PFSK-1 (cell line): ENCODE measurements around the gene BICD1.

Experiments
- POLR2AphosphoS5 ChIP-seq: IDR thresholded peaks from 2 replicates; pipeline ENCODE4 v1.6.1; 2012; ENCODE audit warnings: low read depth, mild to moderate bottlenecking, control low read depth, low read length, moderate library complexity
- REST ChIP-seq, 2 experiments: IDR thresholded peaks; 2 replicates each; pipeline versions ENCODE4 v1.6.1 to v1.8.0; 2011 to 2012; ENCODE audit warnings: low read depth in 2 of 2, low read length in 2 of 2, control low read depth in 1 of 2, inconsistent platforms in 1 of 2, mild to moderate bottlenecking in 1 of 2, moderate library complexity in 1 of 2; ENCODE audit not compliant: insufficient read depth in 1 of 2

GRCh38 chr12:32353540-32353939, 246.9 kb downstream of the BICD1 start:
- no peak for TF ChIP-seq POLR2AphosphoS5
- TF ChIP-seq REST (IDR thresholded peaks at IDR 0.05; ENCODE audit: insufficient read depth in 1 of 2, low read depth in 2 of 2, low read length in 2 of 2), result no peak
